Ovary (tissue), 9 donors: ENCODE data around the gene SORCS2. TPM values are rescaled to one million over a fixed set of nuclear protein-coding genes. Genes with fewer than 3 reads are reported as not detected.
A peak's percentile ranks its signal among the peaks of the same experiment; 100 is the strongest.

Experiments used
- DNase-seq, 5 donors: peaks; one replicate each; pipeline ENCODE4 v3.0.0-alpha.2; 2019 to 2020
- H3K27ac ChIP-seq, 2 donors: fragments of 200-600 bp; one replicate each; pipeline versions ENCODE4 v1.5.1 to v1.8.0; 2019 to 2022
- H3K27me3 ChIP-seq: fragments of 200-600 bp; one replicate; pipeline ENCODE4 v1.8.0; 2022
- H3K36me3 ChIP-seq: fragments of 200-600 bp; sonication (generic); one replicate; pipeline ENCODE4 v1.5.1; 2019
- H3K4me1 ChIP-seq: one replicate; pipeline ENCODE4 v1.8.1; 2013; ENCODE audit warnings: mild to moderate bottlenecking, moderate library complexity; ENCODE audit not compliant: insufficient read depth
- H3K4me3 ChIP-seq: fragments of 200-600 bp; sonication (generic); one replicate; pipeline ENCODE4 v1.5.1; 2017
- H3K9me3 ChIP-seq, 2 donors: fragments of 200-600 bp in 1 of 2; sonication (generic) in 1 of 2; one replicate each; pipeline versions ENCODE4 v1.5.1 to v1.8.1; 2013 to 2019; ENCODE audit warnings: mild to moderate bottlenecking in 1 of 2, moderate library complexity in 1 of 2
- CTCF ChIP-seq, 3 donors: fragments of 450-650 bp in 2 of 3; fragments of 200-600 bp in 1 of 3; IDR thresholded peaks; one replicate each; pipeline versions ENCODE4 v1.5.1 to v1.8.0; 2016 to 2022; ENCODE audit warnings: antibody characterized with exemption in 3 of 3, mild to moderate bottlenecking in 1 of 3
- EP300 ChIP-seq: sonication (generic); formaldehyde crosslinking; IDR thresholded peaks from one replicate; pipeline ENCODE4 v1.6.1; 2017; ENCODE audit warnings: antibody characterized with exemption
- POLR2A ChIP-seq: fragments of 450-650 bp; IDR thresholded peaks from one replicate; pipeline ENCODE4 v1.6.1; 2017; ENCODE audit warnings: antibody characterized with exemption, mild to moderate bottlenecking, moderate library complexity
- WGBS, 3 donors: extraction: QIAGEN DNeasy Blood & Tissue Kit in 1 of 3; methylation state at CpG; one replicate each; pipeline versions ENCODE4 v1.1.5 to v1.1.7; 2013 to 2017; 5-methylcytosine and 5-hydroxymethylcytosine counted together
- intact Hi-C, 4 donors: fragments of 100-400 bp; cut with DNase I; formaldehyde crosslinking; loops; one replicate each; pipeline versions ENCODE4 v1.11.0 to v1.15.1; 2022 to 2023
- polyA plus RNA-seq, 2 donors: library from polyadenylated mRNA; stranded (reverse); fragments of 200-250 nt in 1 of 2; fragments of 350-450 nt in 1 of 2; fragmentation: Illumina TruSeq in 1 of 2; extraction: RNeasy Lipid Tissue Mini Kit (QIAGEN cat#74804) in 1 of 2; gene quantifications; one replicate each; pipeline ENCODE4 v1.2.3, GENCODE V29; 2013 to 2014
- total RNA-seq, 7 donors: library from RNA; depleted of rRNA in 2 of 7; stranded (reverse); fragments of >200 nt in 2 of 7; fragmentation: NEBNext Ultra II Directional in 3 of 7; extraction: Animal tissue kit (Norgen Biotek cat#: 25700) in 3 of 7; gene quantifications; one replicate each; pipeline versions ENCODE4 v1.1.0 to v1.2.4, GENCODE V29; 2016 to 2023
- donor health status: DM: no; HTN: no; CAD: no; lungs with moderate emphysema.
- donor health status: DM: no; HTN: no; CAD: no.
- donor health status: Bipolar disorder and iron deficiency.
- donor health status: DM: yes; HTN: yes; CAD: no.
- donor health status: DM: no; HTN: no; CAD: no.
- donor health status: DM: yes; HTN: yes; CAD: no.

The SORCS2 gene
- total and polyA plus RNA-seq, 9 donors: 0.60 to 23.9 (median 7.1) TPM

GRCh38 chr4:7312691-7313090, 120.4 kb downstream of the SORCS2 start:
- intact Hi-C loops: loop anchor here in 1 of 4 donors (5.0 kb wide), 1 partner anchor 900 kb away; no protein-coding TSS in a partner anchor
- Histone ChIP-seq H3K27ac (no peak overlapping the region), H3K27me3 (no peaks in the 10 kb centered on the region), H3K9me3 (no peaks in the 10 kb centered on the region), H3K4me3 (no peak overlapping the region), H3K36me3 (no peaks in the 10 kb centered on the region), H3K4me1 (peaks cover 6% of the 10 kb centered on the region)
- TF ChIP-seq EP300 (no peak), POLR2A (no peak), CTCF (IDR thresholded peaks at IDR 0.05) (no peak)
- 83 to 89% (median 85%) methylated on average over 7 of the region's 7 CpGs for WGBS, 3 donors
- DNase-seq: no peak

- Histone ChIP-seq H3K4me3 (no peak overlapping the region), H3K36me3 (no peaks in the 10 kb centered on the region), H3K27me3 (no peaks in the 10 kb centered on the region), H3K27ac (peak overlapping the region in 1 of 2 donors; percentile 35), H3K4me1 (peaks cover 6% of the 10 kb centered on the region), H3K9me3 (no peaks in the 10 kb centered on the region)
- TF ChIP-seq CTCF (IDR thresholded peaks at IDR 0.05) (no peak), EP300 (no peak), POLR2A (no peak)
- DNase-seq: peak; percentile 62 to 81 (median 77)
- intact Hi-C loops: loop anchor here in 1 of 4 donors (5.0 kb wide), 1 partner anchor 901 kb away; no protein-coding TSS in a partner anchor
- 35 to 61% (median 48%) methylated on average over 14 of the region's 14 CpGs for WGBS, 3 donors
These were observed 121.0 kb downstream of the SORCS2 start for GRCh38 chr4:7313347-7313811.

GRCh38 chr4:7313991-7314390, 121.7 kb downstream of the SORCS2 start:
- TF ChIP-seq POLR2A: no peak
- no peak for TF ChIP-seq CTCF (IDR thresholded peaks at IDR 0.05)
- TF ChIP-seq EP300: no peak
- no peaks in the 10 kb centered on the region for H3K9me3 ChIP-seq
- no peak for DNase-seq
- H3K27ac ChIP-seq: peak overlapping the region in 1 of 2 donors; percentile 35
- WGBS, 3 donors: 80 to 86% (median 84%) methylated on average over 11 of the region's 11 CpGs
- H3K27me3 ChIP-seq: no peaks in the 10 kb centered on the region
- intact Hi-C loops: loop anchor here in 1 of 4 donors (5.0 kb wide), 1 partner anchor 902 kb away; no protein-coding TSS in a partner anchor
- H3K4me1 ChIP-seq: peaks cover 6% of the 10 kb centered on the region
- no peaks in the 10 kb centered on the region for H3K36me3 ChIP-seq
- no peak overlapping the region for H3K4me3 ChIP-seq

GRCh38 chr4:7315286-7315685, 122.9 kb downstream of the SORCS2 start:
- Histone ChIP-seq H3K9me3 (no peaks in the 10 kb centered on the region), H3K27ac (no peak overlapping the region), H3K27me3 (no peaks in the 10 kb centered on the region), H3K4me1 (peaks cover 6% of the 10 kb centered on the region), H3K36me3 (no peaks in the 10 kb centered on the region), H3K4me3 (no peak overlapping the region)
- 93 to 97% (median 96%) methylated on average over 4 of the region's 4 CpGs for WGBS, 3 donors
- TF ChIP-seq EP300 (no peak), CTCF (IDR thresholded peaks at IDR 0.05) (no peak), POLR2A (no peak)
- intact Hi-C loops: no loop called here
- DNase-seq: no peak
